Stimulated activated CD8-positive, alpha-beta memory T cell treated with anti-CD3 and anti-CD28 coated beads, Interleukin-15, amount 100 ng/mL, for 4 hours (primary cell): ENCODE results near the gene RNASEL.
"Not testable (repeated sequence)": the region's sequence is repeated elsewhere in the genome, so short reads cannot be mapped to it uniquely, and the experiment has no call there.

Experiments
- DNase-seq, 2 donors: peaks; one replicate each; pipeline ENCODE4 v3.0.0-alpha.2; 2020; ENCODE audit warnings: low read depth in 2 of 2

RNASEL gene, protein sequence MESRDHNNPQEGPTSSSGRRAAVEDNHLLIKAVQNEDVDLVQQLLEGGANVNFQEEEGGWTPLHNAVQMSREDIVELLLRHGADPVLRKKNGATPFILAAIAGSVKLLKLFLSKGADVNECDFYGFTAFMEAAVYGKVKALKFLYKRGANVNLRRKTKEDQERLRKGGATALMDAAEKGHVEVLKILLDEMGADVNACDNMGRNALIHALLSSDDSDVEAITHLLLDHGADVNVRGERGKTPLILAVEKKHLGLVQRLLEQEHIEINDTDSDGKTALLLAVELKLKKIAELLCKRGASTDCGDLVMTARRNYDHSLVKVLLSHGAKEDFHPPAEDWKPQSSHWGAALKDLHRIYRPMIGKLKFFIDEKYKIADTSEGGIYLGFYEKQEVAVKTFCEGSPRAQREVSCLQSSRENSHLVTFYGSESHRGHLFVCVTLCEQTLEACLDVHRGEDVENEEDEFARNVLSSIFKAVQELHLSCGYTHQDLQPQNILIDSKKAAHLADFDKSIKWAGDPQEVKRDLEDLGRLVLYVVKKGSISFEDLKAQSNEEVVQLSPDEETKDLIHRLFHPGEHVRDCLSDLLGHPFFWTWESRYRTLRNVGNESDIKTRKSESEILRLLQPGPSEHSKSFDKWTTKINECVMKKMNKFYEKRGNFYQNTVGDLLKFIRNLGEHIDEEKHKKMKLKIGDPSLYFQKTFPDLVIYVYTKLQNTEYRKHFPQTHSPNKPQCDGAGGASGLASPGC

DNA sequence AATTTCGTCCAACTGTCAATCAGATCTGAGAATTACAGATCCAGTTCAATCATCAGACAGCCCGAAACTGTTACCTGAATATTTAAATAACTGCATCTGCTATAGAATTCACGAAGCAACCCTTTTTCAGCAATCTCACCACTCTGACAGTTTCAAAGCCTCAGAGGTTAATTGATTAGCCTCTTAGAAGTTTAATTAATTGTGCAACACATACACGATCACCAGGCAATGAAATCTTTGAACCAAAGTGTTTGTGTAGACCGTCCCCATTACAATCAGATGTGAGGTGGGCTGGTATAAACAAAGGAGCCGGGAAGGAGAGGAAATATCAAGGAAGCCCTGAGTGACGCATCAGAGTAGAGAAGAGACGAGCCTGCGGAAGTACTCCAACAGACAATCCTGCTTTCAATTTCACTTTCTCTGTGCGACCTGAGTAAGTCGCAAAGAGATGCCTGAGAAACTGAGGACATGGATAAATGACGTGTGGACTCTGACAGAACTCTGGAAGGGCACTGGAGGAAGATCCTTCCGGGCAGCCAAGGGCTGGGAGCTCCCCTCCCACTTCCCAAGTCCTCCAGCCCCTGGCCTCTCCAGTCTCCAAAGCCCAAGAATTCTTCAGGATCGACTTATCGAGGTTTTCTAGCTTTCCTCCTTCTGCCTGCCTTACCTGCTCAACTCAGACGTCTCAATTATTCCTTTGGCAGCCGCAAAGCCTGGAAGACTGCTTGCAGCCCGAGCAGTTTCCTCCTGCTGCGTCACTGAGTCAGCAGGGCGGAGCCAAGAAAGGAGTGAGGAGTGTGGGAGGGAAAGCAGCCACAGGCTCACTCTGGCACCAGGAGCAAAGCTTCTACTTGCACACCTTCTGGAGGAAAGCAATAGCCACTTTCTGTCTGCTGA is at the start of gene RNASEL:
Gene RNASEL, minus strand, starts transcription at position 757 of the 897 bp plus-strand sequence. CDS start 2,450 bp downstream, outside the sequence.
- peak in 1 of 2 donors; percentile 43 for DNase-seq

DNA sequence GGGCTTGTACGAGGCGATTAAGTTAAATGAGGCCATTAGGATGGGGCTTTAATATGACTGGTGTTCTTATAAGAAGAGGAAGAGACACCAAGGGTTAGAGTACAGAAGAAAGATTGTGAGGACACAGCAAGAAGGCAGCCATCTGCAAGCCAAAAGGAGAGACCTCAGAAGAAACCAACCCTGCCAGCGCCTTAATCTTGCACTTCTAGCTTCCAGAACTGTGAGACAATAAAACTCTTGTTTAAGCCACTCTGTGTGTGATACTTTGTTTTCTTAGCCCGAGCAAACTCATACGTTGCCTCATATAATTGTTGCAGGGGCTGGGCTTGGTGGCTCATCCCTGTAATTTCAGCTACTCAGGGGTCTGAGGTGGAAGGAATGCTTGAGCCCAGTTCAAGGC is 48.7 kb upstream of the RNASEL start:
- DNase-seq: no peak

DNA sequence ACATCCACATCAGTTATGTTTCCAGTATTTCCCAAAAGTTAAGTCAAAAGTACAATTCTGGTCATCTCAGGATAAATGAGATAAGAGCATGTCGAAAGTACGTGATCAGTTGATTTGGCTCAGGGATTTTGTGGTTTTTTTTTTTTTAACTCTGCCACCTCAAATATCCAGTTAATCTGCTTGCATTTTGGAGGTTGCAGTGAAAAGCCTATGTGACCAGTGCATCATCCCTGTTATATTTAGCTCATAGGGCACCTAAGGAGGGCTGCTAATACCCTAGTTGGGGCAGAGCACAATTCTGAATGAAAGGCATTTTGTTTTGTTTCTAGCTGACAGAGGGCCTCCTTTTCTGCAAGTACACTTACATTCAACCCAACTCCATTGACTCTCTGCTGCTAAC is 46.8 kb upstream of the RNASEL start:
- no peak for DNase-seq

DNA sequence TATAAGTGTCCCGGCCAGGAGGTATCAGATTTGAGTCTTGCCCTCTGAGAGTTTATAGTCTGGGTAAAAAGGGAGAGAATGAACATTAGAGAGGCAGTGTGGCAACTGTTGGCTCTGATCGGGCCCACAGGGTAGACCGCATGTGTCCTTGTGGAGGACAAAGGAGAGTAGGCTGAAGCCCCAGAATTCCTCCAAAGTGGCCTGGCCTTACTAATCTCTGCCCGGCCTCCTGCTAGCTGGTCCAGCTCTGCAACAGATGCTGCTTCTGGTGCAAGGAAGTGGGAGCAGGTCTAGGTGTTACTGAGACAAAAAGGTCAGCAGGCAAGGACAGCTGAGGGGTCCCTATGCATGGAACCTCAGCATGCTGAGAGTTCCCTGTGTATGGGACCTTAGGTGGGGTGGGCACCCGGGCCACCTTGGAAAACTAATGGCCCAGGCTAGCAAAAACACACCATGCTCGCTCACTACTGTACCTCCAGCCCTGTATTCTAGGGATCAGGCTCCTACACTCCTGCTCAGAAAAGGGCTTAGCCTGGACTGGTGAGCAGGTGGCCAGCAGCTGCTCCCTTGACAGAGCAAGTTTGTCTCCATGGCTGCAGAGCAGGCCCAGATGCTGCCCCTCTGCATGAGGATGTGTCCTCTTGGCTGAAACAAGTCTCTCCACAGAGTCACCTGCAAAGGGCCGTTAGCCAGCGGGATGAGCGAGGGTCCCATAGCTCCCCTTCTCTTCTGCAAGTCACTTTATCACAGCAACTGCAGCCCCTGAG is 45.4 kb upstream of the RNASEL start:
- no peak for DNase-seq

DNA sequence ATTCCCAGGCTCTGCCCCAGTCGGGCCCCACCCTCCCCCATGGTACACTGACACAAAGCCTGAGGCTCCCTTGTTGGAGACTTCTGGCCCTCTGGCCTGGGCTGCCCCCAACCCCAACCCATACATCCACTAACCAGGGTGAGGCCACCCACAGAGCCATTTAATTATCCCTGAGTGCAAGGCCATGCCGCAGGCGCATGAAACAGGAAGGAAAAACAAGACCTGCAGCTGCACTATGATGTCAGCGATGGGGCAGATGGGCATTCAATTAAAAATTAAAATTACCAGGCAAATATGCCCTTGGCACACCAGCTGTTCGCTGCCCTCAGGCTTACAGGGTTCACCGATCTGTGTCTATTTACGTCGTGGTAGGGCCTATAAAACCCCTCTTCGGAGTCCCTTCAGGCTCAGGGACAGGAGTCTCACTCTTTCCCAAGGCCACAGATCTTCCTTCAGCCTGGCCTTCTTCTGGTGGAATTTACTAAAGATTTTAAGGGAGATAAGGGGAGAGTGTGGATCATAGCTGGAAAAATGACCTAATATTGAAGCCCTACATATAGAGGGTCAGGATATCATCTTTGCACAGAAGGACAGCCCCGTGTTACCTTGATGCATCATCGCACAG is 44.7 kb upstream of the RNASEL start:
- DNase-seq: no peak

DNA sequence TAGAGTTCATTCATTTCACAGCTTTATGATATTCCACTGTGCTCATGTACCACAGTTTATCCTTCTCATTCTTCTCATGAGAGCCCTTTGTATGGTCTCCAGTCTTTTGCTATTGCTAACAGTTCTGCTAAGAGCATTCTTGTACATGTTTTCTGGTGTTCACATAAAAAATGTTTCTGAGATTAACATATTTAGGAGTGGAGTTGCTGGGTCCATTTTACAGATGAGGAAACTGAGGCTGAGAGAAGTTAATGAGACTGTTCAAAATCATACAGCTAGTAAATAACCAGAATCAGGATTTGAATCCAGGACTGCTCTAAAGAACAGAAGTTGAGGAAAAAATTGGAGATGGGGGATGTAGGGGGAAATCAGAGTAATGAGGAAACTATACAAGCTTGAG is 44.0 kb upstream of the RNASEL start:
- no peak for DNase-seq

DNA sequence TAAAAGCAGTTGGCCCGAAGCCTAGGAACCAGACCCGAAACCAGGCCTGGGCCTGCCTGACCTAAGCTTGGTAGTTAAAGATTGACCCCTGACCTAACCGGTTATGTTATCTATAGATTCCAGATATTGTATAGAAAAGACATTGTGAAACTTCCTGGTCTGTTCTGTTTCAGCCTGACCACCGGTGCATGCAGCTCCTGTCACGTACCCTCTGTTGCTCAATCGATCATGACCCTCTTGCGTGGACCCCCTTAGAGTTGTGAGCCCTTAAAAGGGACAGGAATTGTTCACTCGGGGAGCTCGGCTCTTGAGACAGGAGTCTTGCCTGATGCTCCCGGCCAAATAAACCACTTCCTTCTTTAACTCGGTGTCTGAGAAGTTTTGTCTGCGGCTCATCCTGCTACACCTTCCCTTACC is 43.4 kb upstream of the RNASEL start:
- DNase-seq: not testable (repeated sequence)

DNA sequence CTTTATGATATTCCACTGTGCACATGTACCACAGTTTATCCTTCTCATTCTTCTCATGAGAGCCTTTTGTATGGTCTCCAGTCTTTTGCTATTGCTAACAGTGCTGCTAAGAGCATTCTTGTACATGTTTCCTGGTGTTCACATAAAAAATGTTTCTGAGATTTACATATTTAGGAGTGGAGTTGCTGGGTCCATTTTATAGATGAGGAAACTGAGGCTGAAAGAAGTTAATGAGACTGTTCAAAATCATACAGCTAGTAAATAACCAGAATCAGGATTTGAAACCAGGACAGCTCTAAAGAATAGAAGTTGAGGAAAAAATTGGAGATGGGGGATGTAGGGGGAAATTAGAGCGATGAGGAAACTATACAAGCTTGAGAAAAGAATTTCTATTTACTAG is 42.9 kb upstream of the RNASEL start:
- no peak for DNase-seq

DNA sequence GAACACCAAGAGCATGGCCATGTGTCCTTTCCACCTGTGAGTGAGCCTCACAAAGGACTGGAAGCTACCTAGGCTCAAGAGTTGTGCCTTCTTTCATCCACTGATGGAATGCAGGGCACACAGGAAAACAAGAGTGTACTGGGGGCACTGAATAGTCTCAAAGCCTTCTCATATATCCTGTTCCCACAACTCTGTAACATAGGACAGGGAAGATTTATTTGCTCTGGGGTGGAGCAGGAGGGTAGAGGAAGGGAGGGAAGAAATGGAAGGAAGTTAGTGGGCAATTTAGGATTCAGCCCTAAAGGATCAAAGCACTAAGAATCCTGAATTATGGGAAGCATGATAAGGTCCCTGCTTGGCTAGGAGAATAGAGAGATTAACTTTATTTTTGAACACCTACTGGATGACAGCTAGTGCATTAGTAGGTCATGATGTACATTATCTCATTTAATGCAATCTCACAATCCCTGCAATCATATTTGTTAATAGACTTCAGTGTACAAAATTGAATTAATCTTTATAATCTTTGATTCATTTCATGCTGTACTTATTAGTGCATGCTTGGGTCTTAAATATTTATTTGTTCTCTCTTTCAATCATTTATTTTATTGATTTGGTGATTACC is 42.1 kb upstream of the RNASEL start:
- no peak for DNase-seq

DNA sequence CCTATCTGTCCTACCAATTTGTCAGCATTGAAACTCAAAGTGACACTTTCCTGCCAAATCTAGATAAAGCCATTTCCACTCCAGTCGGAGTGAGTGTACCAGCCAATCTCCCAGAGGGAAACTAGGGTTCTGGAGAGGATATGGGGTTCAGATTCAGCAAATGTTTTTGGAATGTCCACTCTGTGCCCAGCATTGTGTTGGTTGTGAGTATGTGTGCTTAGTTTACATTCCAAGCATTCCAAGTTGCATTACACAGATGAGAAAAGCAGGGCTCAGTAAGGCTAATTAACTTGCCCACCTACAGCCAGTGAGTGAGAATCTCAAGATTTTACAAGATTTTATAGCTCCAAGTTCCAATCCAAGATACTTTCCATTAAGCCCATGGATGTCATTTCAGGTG is 41.5 kb upstream of the RNASEL start:
- no peak for DNase-seq

DNA sequence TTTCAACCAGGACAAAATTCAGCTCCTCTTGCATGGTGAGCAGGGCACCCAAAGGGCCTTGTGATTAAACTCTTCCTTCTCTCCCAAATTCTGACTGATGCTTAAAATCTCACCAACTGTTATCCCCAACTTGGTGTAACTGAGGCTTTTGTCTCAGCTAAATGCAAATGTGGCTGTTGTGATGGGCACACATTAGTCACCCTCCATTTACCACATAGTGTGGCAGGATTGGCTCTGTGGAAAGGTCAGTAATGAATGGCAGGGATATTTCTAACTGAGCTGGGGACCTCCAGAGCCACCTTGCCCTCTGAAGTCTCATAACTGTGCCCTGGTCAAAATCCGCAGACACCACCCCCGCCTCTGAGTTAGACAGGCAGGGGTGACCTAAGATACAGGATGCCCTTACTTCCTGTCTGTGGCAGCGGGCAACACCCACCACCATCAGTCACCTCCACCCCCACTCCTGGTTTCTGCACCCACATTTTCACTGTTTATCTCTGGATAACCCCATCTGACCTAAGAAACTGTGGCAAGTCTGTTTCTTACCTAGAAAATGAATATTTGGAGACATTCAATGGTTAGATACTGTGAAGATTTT is 40.5 kb upstream of the RNASEL start:
- peak; percentile 59 to 62 for DNase-seq

DNA sequence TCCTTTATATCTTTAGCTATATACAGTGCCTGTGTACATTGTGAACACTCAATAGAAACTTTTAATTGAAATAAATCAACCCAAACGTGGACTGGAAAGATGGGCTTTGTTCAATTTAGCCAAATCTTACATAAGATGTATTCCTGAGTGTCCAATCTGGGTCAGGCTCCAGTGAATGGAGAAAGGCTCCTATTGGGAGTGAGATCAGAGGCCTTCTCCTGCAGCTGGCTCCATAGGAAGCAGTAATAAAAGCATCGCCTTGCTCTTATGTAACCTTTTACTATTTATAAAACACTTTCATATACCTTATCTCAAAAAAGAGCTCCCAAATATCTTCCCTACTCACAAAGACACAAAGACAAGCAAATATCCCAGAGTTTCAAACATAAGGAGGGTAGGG is 40.0 kb upstream of the RNASEL start:
- no peak for DNase-seq

DNA sequence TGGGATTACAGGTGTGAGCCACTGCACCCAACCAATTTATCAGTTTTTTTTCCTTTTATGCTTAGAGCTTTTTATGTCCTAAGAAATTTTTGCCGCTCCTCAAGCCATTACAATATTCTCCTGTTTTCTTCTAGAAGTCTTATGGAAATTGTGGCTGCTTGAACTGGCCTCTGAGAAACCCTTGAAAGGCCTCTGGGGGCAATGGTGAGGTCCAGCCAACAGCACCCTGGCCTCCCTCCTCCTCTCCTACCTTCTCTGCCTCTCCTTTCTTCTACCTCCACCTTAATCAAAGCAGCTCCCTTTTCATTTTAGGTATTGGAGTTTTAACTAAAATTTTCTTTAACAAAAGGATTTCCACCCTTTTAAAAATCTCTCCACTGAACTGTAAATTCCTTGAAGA is 39.6 kb upstream of the RNASEL start:
- no peak for DNase-seq

DNA sequence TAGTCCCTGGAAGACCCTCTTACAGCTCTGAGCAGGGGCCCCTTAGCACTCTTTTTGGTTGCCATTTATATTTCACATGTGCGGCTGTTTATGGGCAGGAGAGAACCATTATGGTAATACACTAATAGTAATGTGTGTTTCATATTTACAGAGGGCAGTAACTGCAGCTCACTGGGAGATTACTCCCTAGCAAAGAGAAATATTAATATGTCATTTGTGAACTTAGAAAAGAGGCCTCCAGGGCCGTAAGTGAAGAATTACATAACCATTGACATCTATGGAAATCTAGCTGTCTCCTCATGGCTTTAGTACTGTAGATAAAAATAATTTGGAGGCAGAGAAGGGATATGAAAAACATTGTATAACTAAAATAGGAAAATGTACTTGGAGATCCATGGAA is 38.6 kb upstream of the RNASEL start:
- DNase-seq: no peak

DNA sequence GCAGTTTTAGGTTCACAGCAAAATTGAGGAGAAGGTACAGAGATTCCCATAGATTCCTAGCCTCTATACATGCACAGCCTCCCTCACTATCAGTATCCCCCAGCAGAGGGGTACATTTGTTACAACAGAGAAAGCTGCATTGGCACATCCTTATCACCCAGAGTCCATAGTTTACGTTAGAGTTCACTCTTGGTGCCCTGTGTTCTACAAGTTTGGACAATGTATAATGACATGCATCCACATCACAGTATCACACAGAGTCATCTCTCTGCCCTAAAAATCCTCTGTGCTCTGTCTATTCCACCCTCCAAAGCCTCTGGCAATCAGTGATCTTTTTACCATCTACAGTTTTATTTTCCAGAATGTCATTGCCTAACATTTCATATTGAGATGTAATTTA is 37.5 kb upstream of the RNASEL start:
- no peak for DNase-seq

DNA sequence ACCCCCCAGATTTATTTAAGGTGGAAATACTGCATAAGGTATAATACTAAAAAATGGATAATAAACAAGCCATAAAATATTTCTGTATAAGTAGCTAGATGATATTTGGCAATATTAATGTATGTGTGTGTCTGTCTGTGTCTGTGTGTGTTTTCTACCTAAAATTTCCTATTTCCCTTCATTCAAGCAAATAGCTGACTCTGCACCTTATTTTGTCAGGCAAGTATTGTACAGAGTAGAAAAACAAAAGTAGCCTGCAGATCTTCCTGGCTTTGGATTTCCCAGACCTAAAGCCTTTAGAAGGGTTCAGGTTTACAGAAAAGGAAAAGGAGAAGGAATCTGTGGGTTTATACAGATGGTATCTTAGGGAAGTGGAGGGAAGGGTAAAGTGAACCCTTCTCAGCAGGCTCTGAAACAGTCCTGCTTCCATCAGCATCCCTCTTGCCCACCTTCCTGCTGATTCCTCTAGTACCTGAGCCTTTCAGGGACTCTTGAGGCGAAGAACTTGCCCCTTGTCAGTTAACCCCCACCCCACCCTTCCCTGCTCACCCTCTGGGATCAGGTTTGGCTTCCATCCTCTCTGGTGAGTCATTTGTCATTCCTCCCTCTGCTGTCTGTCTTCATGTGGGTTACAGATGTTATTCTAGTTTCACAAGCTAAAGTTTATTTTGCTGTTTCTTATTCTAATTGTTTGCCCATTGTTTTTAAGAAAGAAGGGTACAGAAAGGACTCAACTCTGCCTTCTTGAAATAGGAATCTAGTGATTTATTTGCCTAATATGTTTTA is 36.9 kb upstream of the RNASEL start:
- DNase-seq: no peak

DNA sequence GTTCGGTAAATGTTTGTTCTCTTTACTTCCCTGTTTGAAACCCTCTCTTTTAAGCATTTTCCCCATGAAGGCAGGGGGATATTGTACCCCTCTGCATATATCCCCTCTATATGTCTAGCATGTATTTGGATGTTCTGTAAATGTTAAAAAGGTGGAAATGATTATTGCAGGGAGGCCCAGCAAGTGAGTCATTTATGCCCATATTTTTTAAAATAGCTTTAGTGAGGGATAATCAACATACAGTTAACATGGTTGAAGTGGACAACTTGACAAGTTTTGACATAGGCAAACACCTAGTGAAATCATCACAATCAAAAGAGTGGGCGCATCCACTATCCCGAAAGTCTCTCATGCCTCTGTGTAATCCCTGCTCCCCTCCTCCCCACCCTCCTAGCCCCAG is 36.0 kb upstream of the RNASEL start:
- no peak for DNase-seq

DNA sequence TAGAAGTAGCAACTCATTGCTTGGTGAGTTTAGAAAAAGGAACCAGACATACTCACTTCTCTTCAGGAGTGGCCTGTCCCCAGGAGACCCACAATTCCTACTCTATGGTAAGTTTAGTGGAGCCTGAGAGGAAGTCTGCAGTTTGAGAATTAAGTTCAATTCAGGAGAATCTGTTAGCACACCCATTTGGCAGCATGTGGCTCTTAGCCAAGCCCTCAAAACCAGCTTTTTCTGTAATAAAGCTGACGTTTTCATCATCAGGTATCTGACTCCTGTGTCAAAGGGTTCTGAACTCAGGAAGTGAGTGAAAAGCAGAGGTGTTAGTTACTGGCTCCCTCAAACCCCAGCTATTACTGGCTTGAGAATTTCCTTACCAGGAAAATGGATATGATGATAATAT is 35.5 kb upstream of the RNASEL start:
- no peak for DNase-seq

DNA sequence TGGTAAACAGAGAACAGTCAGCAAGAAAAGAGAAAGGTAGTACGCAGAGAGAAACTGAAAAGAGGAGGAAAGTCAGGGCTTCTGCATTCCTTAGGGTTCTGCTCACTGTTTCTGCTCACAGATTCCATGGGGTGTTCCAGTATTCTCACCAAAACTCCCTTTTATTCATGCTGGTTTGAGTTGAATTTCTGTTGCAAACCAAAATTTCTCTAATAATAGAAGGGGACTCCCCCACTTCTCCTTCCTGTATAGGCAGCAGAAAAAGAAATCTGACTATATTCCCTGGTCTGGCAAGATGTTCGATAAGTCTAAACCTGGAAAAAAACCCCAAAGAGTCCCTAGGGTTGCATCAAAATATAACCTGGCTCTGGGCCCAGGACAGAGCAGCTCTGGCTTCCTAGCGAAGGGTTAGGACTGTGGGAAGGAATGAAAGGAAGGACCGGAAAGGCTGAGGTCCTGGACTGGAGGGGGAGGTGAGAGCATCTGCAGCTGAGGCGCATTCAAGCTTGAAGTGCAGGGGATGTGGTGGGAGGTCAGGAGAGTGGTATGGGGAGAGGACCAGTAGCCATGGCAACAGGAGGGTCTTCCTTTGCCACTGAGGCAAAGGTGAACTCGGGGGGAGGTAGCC is 34.0 kb upstream of the RNASEL start:
- DNase-seq: no peak
